HG02571 (cell line): ENCODE data around the gene LAMTOR3.

Experiments
- ATAC-seq: cut with Tn5 transposase; IDR thresholded peaks from one replicate; pipeline ENCODE4 v1.9.1; 2021; ENCODE audit warnings: mild to moderate bottlenecking, moderate library complexity; ENCODE audit not compliant: unreplicated experiment

Gene LAMTOR3

GRCh38 chr4:99894161-99894997 lies at the start of gene LAMTOR3:
LAMTOR3 (minus strand) TSS chr4:99894427; CDS start chr4:99893963, 464 bp downstream.
- ATAC-seq = peak; percentile 99

DNA sequence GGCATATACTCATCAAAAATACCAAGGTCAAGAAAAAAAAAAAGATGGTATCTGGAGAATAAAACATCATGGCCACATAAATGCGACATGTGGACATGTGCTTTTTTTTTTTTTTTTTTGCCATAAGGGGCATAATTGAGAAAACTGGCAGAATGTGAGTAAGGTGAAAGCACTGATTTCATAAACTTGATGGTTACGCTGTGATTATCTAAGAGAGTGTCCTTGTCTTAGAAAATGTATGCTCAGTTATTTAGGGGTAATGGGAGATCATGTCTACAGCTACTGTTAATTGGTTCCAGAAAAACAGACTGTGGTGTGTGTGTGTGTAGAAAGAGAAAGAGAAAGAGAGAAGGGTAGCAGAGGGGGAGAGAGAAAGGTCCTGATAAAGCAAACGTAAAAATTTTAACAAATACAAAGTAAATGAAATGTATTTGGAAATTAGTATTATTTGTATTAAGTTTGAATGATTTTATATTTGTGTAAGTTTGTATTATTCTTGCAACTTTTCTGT lies 44.1 kb upstream of the LAMTOR3 start:
- ATAC-seq = no peak

GRCh38 chr4:99934891-99935290 lies 40.7 kb upstream of the LAMTOR3 start:
- ATAC-seq = no peak

DNA sequence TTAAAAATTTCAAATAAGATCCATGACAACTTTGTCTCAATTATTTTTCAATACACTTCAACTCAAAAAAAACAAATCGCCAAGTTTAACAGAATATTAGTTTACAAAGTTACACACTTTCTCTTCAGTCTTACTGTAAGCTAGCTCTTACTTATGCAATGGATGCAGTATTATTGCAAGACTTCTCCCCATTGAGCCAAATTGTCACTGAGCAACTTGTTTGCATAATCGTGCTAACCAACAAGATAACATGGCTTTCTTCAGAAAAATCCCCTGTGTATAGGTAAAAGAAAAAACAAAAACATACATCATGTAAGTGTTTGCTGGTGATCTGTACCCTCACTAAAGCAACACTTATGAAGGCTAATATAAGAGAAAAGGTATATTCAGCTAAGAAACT lies 33.3 kb upstream of the LAMTOR3 start:
- no peak for ATAC-seq

GRCh38 chr4:99921174-99921573 lies 26.9 kb upstream of the LAMTOR3 start:
- no peak for ATAC-seq

DNA sequence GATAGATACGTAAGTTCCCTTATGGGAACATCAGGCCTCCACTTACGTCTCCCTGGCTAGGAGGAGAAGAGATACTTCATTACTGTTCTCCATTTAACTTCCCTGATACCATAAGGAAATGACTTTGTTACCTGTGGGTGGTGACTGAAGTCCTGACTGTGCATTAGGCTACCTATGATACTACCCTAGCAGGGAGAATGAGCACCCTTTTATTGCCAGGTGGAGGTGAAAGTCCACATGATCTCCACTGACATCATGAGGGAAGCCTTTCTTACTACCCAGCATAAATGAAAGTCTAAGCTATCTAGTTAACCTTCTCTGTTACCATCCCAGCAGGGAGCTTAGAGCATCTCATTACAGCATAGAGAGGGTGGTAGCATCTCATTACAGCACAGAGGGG lies 24.4 kb upstream of the LAMTOR3 start:
- ATAC-seq = no peak

DNA sequence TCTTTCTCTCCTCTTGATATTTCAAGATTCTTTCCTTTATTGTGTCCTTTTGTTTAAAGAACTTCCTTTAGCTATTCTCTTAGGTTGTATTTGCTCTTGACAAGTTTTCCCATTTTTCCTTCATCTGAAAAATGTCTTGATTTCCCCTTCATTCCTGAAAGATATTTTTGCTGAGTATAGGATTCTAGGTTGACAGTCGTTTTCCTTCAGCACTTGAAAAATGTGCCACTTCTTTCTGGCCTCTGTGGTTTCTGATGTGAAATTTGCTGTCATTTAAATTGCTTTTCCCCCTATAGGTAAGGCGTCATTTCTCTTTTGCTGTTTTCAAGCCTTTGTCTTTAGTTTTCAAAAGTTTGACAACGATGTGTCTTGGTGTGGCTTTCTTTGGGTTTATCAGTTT lies 23.3 kb upstream of the LAMTOR3 start:
- ATAC-seq = no peak

- no peak for ATAC-seq
Observed at GRCh38 chr4:99915449-99915848, 21.2 kb upstream of the LAMTOR3 start.

- no peak for ATAC-seq
Observed at GRCh38 chr4:99894998-99895397, 771 bp upstream of the LAMTOR3 start.

GRCh38 chr4:99893839-99894160 lies 427 bp downstream of the LAMTOR3 start:
- ATAC-seq = no peak

GRCh38 chr4:99893029-99893428 lies 1.2 kb downstream of the LAMTOR3 start:
- ATAC-seq = no peak

DNA sequence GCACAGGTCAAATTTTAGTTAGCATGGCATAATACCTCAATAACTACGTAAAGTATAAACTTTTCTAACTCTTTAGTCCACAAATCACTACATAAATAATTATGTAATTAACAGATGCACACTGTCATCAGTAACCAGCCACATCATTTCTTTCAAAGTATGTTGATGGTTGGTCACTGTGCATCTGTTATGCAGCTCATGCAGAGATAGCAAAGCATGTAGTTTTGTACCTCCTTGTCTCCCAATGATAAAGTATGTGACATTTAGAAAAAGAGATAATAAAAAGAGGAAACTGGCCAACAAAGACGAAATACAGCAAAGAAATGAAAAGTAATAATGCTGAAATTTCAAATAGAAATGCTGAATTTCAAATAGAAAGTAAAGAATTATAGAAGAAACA lies 2.9 kb downstream of the LAMTOR3 start:
- ATAC-seq = no peak

DNA sequence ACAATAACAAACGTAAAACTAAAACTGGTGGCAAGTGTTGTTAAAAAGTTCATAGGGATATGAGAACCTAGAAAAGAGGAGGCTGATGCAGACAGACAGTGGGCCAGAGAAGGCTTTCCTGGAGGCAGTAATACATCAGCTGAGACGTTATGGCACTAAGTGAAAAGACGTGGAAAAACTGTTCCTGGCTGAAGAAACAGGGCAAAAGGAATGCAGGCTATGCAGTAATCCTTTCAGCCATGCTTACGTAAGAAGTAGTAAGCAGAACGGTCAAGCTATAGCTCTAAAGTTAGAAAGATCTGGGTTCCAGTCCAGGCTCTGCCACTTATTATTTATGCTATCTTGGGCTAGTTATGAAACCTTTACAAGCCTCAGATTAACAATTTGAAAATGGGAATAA lies 6.4 kb downstream of the LAMTOR3 start:
- ATAC-seq = no peak

- no peak for ATAC-seq
Observed at GRCh38 chr4:99886146-99886545, 8.1 kb downstream of the LAMTOR3 start.

GRCh38 chr4:99885687-99886086 lies 8.5 kb downstream of the LAMTOR3 start:
- no peak for ATAC-seq

- ATAC-seq = no peak
Observed at GRCh38 chr4:99885063-99885664, 9.1 kb downstream of the LAMTOR3 start.

- no peak for ATAC-seq
Observed at GRCh38 chr4:99879458-99879857, 14.8 kb downstream of the LAMTOR3 start.

GRCh38 chr4:99878604-99879003 lies 15.6 kb downstream of the LAMTOR3 start:
- ATAC-seq = no peak

- no peak for ATAC-seq
Observed at GRCh38 chr4:99876946-99877345, 17.3 kb downstream of the LAMTOR3 start.

- ATAC-seq = no peak
Observed at GRCh38 chr4:99875071-99875470, 19.2 kb downstream of the LAMTOR3 start.

GRCh38 chr4:99872570-99872969 lies 21.7 kb downstream of the LAMTOR3 start:
- no peak for ATAC-seq

DNA sequence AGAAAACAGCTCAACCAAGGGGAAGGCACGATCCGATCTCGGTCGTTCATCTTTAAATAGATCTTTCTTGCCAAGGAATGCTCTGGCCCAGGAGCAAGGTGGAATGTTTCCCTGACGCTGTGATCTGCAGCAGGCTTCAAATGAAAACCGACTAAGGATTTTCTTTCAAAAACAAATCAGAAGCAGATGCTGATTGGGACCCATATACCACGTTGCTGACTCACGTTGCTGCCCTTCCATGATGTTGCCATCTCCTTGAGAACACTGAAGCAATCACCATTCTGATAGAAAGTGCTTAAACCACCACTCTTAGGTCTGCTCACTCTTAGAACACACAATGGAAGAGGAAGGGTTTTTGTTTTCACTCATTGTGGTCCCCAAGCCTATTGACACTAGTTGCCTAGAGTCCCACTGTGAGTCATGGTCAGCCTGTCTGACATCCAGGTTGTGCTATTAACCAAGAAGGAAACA lies 26.1 kb downstream of the LAMTOR3 start:
- ATAC-seq = no peak
